ENCODE measurements around the gene ZNF212. TPM values are rescaled to one million over a fixed set of nuclear protein-coding genes. Genes with fewer than 3 reads are reported as not detected.

ZNF212 gene
- 4.2 and 4.7 TPM in 2 replicates for total RNA-seq

DNA sequence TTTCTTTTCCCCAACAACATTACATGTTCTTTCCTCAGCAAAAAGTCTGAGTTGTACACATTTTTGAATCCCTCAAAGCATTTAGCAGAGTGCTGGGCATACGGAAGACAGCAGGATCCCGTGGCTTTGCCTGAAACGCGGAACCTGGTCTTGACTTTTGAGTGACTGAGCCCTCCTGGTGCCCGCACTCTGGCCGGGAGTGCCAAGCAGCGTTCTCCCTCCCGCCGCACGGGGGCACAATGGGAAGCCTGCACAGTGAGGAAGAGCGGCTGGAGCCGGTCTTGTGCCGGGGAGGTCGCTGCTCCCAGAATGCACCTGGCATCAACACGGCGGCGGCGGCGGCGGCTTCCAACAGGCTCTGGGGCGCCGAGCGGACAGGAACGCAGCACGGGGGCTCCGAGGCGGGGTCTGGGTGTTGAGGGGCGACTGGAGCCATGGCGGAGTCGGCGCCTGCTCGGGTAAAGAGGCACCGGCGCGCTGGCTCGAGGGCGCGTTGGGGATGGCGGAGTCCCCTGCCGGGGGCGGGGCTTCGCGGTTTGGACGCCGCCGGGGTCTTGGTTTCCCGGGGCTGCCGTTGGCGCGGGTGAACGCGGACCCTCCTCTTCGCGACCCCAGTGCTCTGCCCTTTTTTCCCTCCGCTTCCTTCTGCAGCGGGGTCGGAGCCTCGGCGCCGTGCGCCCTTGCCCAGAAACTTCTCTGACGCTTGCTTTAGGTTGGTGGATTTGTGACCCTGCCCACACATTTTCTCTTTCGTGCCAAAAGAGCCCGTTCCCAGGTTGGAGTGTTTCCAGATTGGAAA lies at the start of gene ZNF212:
ZNF212 (plus strand) TSS at position 307 of the 799 bp plus-strand sequence; CDS start at position 435, 128 bp downstream.

DNA sequence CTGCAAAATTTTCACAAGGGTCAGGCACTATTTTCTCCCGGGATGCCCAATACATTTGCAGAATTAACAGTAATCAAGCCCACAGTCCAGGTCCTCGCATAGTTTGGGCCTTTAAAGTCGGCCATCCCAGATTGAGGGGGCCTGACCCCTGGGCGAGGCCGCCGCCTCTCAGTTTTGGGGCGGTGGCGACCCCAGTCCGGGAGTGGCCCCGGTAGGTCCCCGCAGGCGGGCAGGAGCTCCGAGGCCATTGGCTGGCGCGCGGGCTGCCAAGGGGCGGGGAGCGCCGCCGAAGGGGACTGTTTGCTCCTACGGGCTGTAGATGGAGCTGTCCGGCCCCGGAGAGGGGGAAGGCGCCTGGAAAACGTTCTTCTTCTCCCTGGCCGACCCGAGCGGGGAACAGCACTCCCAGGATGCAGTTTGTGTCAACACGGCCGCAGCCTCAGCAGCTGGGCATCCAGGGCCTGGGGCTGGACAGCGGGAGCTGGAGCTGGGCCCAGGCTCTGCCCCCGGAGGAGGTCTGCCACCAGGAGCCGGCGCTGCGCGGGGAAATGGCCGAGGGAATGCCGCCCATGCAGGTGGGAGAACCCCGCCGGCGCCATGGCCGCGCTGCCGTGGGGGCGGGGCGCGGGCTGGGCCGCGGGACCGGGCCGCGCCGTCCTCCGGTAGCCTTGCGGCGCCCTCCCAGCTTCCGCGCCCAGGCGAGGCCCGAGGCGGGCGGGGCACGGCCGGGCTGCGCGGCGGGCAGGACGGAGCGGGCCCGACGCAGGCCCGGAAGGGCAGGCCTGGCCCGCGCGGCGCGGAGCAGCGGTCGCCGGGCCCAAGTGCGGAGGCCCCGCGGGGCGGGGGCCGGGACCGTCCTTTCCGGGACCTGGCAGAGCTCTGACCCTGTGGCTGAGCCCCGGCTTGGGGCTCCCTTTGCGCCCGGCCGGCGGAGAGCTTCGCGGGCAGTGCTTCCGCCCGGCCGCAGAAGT lies 44.0 kb upstream of the ZNF212 start, which contains the start of gene ZNF282:
ZNF282 (plus strand) TSS at position 367 of the 971 bp plus-strand sequence; CDS start at position 411, 44 bp downstream.

DNA sequence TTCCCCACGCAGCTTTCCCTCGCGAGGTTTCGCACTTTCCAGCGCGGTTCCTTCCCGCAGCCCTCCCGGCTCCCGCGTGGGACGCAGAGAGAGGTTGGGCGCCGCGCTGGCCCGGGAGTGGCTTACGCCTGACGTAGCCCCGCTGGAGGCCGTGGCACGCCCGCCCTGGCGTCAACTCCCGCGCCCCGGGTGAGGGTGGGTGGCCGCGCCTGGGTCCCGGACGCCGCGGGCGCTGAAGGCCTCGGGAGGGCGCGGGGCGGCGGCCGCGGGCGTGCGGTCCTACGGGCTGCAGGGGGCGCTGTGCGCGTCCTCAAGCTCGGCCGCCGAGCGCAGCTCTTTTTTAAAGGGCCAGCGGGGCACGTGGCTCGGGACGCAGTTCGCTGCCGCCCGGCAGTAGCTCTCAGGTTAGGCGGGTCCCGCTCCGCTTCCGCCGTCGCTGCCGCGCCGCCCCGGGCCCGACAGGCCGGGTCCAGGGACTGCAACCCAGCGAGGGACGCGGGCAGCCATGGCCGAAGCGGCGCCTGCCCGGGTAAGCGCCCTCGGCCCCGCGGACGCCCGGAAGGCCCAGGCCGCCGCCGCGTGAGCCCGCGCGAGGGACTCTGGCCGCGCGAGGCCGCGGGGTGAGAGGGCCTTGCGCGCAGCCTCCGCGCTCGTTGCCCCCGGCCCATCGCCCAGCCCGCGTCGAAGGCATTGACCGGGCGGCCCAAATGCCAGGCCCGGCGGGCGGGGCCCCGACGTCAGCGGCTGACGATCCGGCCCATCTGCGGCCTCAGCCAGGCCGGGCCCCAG lies 22.6 kb downstream of the ZNF212 start, which contains the start of gene ZNF783:
ZNF783 (plus strand) TSS at position 368 of the 789 bp plus-strand sequence; CDS start at position 506, 138 bp downstream.

Other genes starting within 250 kb of the ZNF212 start
- gene PDIA4, start 211.1 kb upstream of the ZNF212 start, total RNA-seq: 290 and 300 TPM in 2 replicates
- gene ZNF786, start 148.9 kb upstream of the ZNF212 start, total RNA-seq: 5.3 and 7.6 TPM in 2 replicates
- 1.5 and 2.7 TPM in 2 replicates for gene ZNF425, start 113.3 kb upstream of the ZNF212 start, total RNA-seq
- 6.0 and 7.6 TPM in 2 replicates for gene ZNF398, start 92.2 kb upstream of the ZNF212 start, total RNA-seq
- gene ZNF282, start 44.1 kb upstream of the ZNF212 start, total RNA-seq: 23.6 and 27.3 TPM in 2 replicates
- 4.8 and 5.6 TPM in 2 replicates for gene ZNF783, start 22.5 kb downstream of the ZNF212 start, total RNA-seq
- 2.5 and 3.3 TPM in 2 replicates for gene ZNF777, start 221.4 kb downstream of the ZNF212 start, total RNA-seq

Data from dermis lymphatic vessel endothelial cell (primary cell).